Measurements from ENCODE around the gene EIF3L.

EIF3L gene

GRCh38 chr22:37816543-37817180, 32.6 kb upstream of the EIF3L start:
- FAIRE-seq, result no peak
- no peak for DNase-seq (ENCODE audit: extremely low spot score, insufficient read length, low read depth)

- FAIRE-seq (peak; percentile 85), DNase-seq (ENCODE audit: extremely low spot score, insufficient read length, low read depth) (peak; percentile 79)
These were observed 31.4 kb upstream of the EIF3L start for GRCh38 chr22:37817705-37818408.

- peak; percentile 57 for DNase-seq (ENCODE audit: extremely low spot score, insufficient read length, low read depth)
These were observed 30.7 kb upstream of the EIF3L start for GRCh38 chr22:37818409-37819104.

GRCh38 chr22:37819105-37819433, 30.1 kb upstream of the EIF3L start:
- FAIRE-seq (no peak), DNase-seq (ENCODE audit: extremely low spot score, insufficient read length, low read depth) (no peak)

More at GRCh38 chr22:37818409-37819104, 30.7 kb upstream of the EIF3L start:
- FAIRE-seq, result no peak

- FAIRE-seq (no peak), DNase-seq (ENCODE audit: extremely low spot score, insufficient read length, low read depth) (no peak)
These were observed 28.9 kb upstream of the EIF3L start for GRCh38 chr22:37820350-37820749.

- DNase-seq (ENCODE audit: extremely low spot score, insufficient read length, low read depth) (no peak), FAIRE-seq (no peak)
These were observed 27.0 kb upstream of the EIF3L start for GRCh38 chr22:37822079-37822833.

- FAIRE-seq (no peak), DNase-seq (ENCODE audit: extremely low spot score, insufficient read length, low read depth) (no peak)
These were observed 25.9 kb upstream of the EIF3L start, which contains the start of gene GALR3 for GRCh38 chr22:37823134-37823985. GALR3 (plus strand) TSS chr22:37823382; CDS start chr22:37823407, 25 bp downstream.

- FAIRE-seq (no peak), DNase-seq (ENCODE audit: extremely low spot score, insufficient read length, low read depth) (no peak)
These were observed 24.3 kb upstream of the EIF3L start for GRCh38 chr22:37824674-37825641.

GRCh38 chr22:37827056-37827455, 22.2 kb upstream of the EIF3L start:
- no peak for DNase-seq (ENCODE audit: extremely low spot score, insufficient read length, low read depth)
- FAIRE-seq, result no peak

- DNase-seq (ENCODE audit: extremely low spot score, insufficient read length, low read depth) (no peak), FAIRE-seq (no peak)
These were observed 19.0 kb upstream of the EIF3L start for GRCh38 chr22:37830093-37830842.

- DNase-seq (ENCODE audit: extremely low spot score, insufficient read length, low read depth) (no peak), FAIRE-seq (no peak)
These were observed 17.7 kb upstream of the EIF3L start for GRCh38 chr22:37831472-37831871.

- DNase-seq (ENCODE audit: extremely low spot score, insufficient read length, low read depth), result no peak
- FAIRE-seq, result no peak
These were observed 17.0 kb upstream of the EIF3L start for GRCh38 chr22:37832022-37832857.

GRCh38 chr22:37842015-37842793, 7.0 kb upstream of the EIF3L start:
- no peak for DNase-seq (ENCODE audit: extremely low spot score, insufficient read length, low read depth)
- FAIRE-seq, result no peak

- FAIRE-seq (no peak), DNase-seq (ENCODE audit: extremely low spot score, insufficient read length, low read depth) (no peak)
These were observed 5.5 kb upstream of the EIF3L start for GRCh38 chr22:37843741-37844089.

GRCh38 chr22:37844904-37845329, 4.3 kb upstream of the EIF3L start:
- no peak for DNase-seq (ENCODE audit: extremely low spot score, insufficient read length, low read depth)
- FAIRE-seq, result no peak

GRCh38 chr22:37846433-37846832, 2.8 kb upstream of the EIF3L start:
- DNase-seq (ENCODE audit: extremely low spot score, insufficient read length, low read depth) (no peak), FAIRE-seq (no peak)
